ENCODE data around the gene A1BG.

- TF ChIP-seq, protein P1, sequence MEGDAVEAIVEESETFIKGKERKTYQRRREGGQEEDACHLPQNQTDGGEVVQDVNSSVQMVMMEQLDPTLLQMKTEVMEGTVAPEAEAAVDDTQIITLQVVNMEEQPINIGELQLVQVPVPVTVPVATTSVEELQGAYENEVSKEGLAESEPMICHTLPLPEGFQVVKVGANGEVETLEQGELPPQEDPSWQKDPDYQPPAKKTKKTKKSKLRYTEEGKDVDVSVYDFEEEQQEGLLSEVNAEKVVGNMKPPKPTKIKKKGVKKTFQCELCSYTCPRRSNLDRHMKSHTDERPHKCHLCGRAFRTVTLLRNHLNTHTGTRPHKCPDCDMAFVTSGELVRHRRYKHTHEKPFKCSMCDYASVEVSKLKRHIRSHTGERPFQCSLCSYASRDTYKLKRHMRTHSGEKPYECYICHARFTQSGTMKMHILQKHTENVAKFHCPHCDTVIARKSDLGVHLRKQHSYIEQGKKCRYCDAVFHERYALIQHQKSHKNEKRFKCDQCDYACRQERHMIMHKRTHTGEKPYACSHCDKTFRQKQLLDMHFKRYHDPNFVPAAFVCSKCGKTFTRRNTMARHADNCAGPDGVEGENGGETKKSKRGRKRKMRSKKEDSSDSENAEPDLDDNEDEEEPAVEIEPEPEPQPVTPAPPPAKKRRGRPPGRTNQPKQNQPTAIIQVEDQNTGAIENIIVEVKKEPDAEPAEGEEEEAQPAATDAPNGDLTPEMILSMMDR (IDR thresholded peaks at IDR 0.05; ENCODE audit: low read depth, low read length), result no peak
- TF ChIP-seq EZH2phosphoT487 (IDR thresholded peaks at IDR 0.05; ENCODE audit: low read depth), result no peak
These were observed 19.2 kb upstream of the A1BG start for GRCh38 chr19:58372311-58373133.

All from OCI-LY3 (cell line).